Liver (tissue), 9 donors: ENCODE results near the gene GNAO1. TPM values are rescaled to one million over a fixed set of nuclear protein-coding genes. Genes with fewer than 3 reads are reported as not detected.

Source experiments
- DNase-seq: peaks from one replicate; pipeline ENCODE4 v3.0.0-alpha.2; 2017; ENCODE audit warnings: low spot score
- H3K27ac ChIP-seq, 2 donors: one replicate each; pipeline ENCODE4 v1.7.0; 2013; ENCODE audit warnings: inconsistent platforms in 2 of 2, low read length in 2 of 2, control low read depth in 1 of 2, low read depth in 1 of 2, mild to moderate bottlenecking in 1 of 2
- H3K27me3 ChIP-seq, 4 donors: one replicate each; pipeline versions ENCODE4 v1.6.1 to v1.7.0; 2013; ENCODE audit warnings: low read length in 3 of 4, inconsistent platforms in 1 of 4, mild to moderate bottlenecking in 1 of 4, moderate library complexity in 1 of 4; ENCODE audit not compliant: control insufficient read depth in 4 of 4, insufficient read depth in 4 of 4
- H3K36me3 ChIP-seq, 4 donors: one replicate each; pipeline versions ENCODE4 v1.6.1 to v1.7.0; 2013; ENCODE audit warnings: low read length in 3 of 4, mild to moderate bottlenecking in 3 of 4, low read depth in 1 of 4, moderate library complexity in 1 of 4; ENCODE audit not compliant: control insufficient read depth in 4 of 4, insufficient read depth in 3 of 4
- H3K4me1 ChIP-seq, 4 donors: one replicate each; pipeline versions ENCODE4 v1.6.1 to v1.7.0; 2013; ENCODE audit warnings: low read length in 3 of 4, mild to moderate bottlenecking in 3 of 4, moderate library complexity in 1 of 4; ENCODE audit not compliant: control insufficient read depth in 4 of 4, insufficient read depth in 4 of 4
- H3K4me3 ChIP-seq, 3 donors: one replicate each; pipeline versions ENCODE4 v1.6.1 to v1.7.0; 2013; ENCODE audit warnings: low read length in 3 of 3, control low read depth in 1 of 3, low read depth in 1 of 3, mild to moderate bottlenecking in 1 of 3
- H3K9ac ChIP-seq, 2 donors: one replicate each; pipeline ENCODE4 v1.7.0; 2013; ENCODE audit warnings: low read length in 2 of 2, mild to moderate bottlenecking in 2 of 2, moderate library complexity in 2 of 2, control low read depth in 1 of 2, low read depth in 1 of 2
- H3K9me3 ChIP-seq, 4 donors: one replicate each; pipeline versions ENCODE4 v1.6.1 to v1.7.0; 2013; ENCODE audit warnings: low read length in 3 of 4; ENCODE audit not compliant: control insufficient read depth in 4 of 4
- EGR1 ChIP-seq, 2 donors: IDR thresholded peaks; 2 replicates each; pipeline ENCODE4 v1.6.1; 2016 to 2018; ENCODE audit warnings: antibody characterized with exemption in 2 of 2, low read depth in 2 of 2
- FOXA1 ChIP-seq: IDR thresholded peaks from 2 replicates; pipeline ENCODE4 v1.6.1; 2016; ENCODE audit warnings: antibody characterized with exemption
- FOXA2 ChIP-seq: IDR thresholded peaks from 2 replicates; pipeline ENCODE4 v1.6.1; 2016; ENCODE audit warnings: antibody characterized with exemption
- GABPA ChIP-seq, 2 donors: IDR thresholded peaks in 1 of 2; conservative IDR thresholded peaks in 1 of 2; 2 replicates each; pipeline ENCODE4 v1.6.1; 2016; ENCODE audit warnings: antibody characterized with exemption in 2 of 2, mild to moderate bottlenecking in 1 of 2, moderate library complexity in 1 of 2
- HNF4A ChIP-seq, 2 donors: conservative IDR thresholded peaks; 2 replicates each; pipeline ENCODE4 v1.6.1; 2016; ENCODE audit warnings: antibody characterized with exemption in 2 of 2, mild to moderate bottlenecking in 2 of 2
- HNF4G ChIP-seq: IDR thresholded peaks from 2 replicates; pipeline ENCODE4 v1.6.1; 2016; ENCODE audit warnings: antibody characterized with exemption
- JUND ChIP-seq, 2 donors: IDR thresholded peaks; 2 replicates each; pipeline ENCODE4 v1.6.1; 2016; ENCODE audit warnings: antibody characterized with exemption in 2 of 2
- NR2F2 ChIP-seq: IDR thresholded peaks from 2 replicates; pipeline ENCODE4 v1.6.1; 2016; ENCODE audit warnings: antibody characterized with exemption
- RAD21 ChIP-seq, 2 donors: IDR thresholded peaks; 2 replicates each; pipeline ENCODE4 v1.6.1; 2016; ENCODE audit warnings: antibody characterized with exemption in 2 of 2, mild to moderate bottlenecking in 2 of 2
- RXRA ChIP-seq, 2 donors: IDR thresholded peaks; 2 replicates each; pipeline ENCODE4 v1.6.1; 2017 to 2018; ENCODE audit warnings: antibody characterized with exemption in 2 of 2, mild to moderate bottlenecking in 1 of 2
- SP1 ChIP-seq: IDR thresholded peaks from 2 replicates; pipeline ENCODE4 v1.6.1; 2018; ENCODE audit warnings: antibody characterized with exemption, mild to moderate bottlenecking
- TAF1 ChIP-seq: conservative IDR thresholded peaks from 2 replicates; pipeline ENCODE4 v1.6.1; 2016; ENCODE audit warnings: antibody characterized with exemption, mild to moderate bottlenecking
- YY1 ChIP-seq: IDR thresholded peaks from 2 replicates; pipeline ENCODE4 v1.6.1; 2016; ENCODE audit warnings: antibody characterized with exemption, mild to moderate bottlenecking
- WGBS: extraction: QIAGEN DNeasy Blood & Tissue Kit; methylation state at CpG from one replicate; pipeline ENCODE4 v1.1.7; 2013; 5-methylcytosine and 5-hydroxymethylcytosine counted together
- polyA plus RNA-seq, 2 donors: library from polyadenylated mRNA; stranded (reverse) in 1 of 2; unstranded in 1 of 2; fragments of 200-250 nt in 1 of 2; fragments of >200 nt in 1 of 2; fragmentation: Nextera tagmentation in 1 of 2; extraction: Ambion mirVana in 1 of 2; gene quantifications; one replicate each; pipeline versions ENCODE4 v1.2.1 to v1.2.3, GENCODE V29; 2013 to 2015
- total RNA-seq, 2 donors: library from RNA; depleted of rRNA; stranded (reverse); fragments of >200 nt; gene quantifications; one replicate each; pipeline ENCODE4 v1.2.3, GENCODE V29; 2014
- TF ChIP-seq, protein P1 (sequence below): IDR thresholded peaks from 2 replicates; pipeline ENCODE4 v1.6.1; 2016; ENCODE audit warnings: antibody characterized with exemption, mild to moderate bottlenecking
- TF ChIP-seq, protein P2 (sequence below): IDR thresholded peaks from 2 replicates; pipeline ENCODE4 v1.6.1; 2016; ENCODE audit warnings: antibody characterized with exemption
- TF ChIP-seq, protein P3 (sequence below): IDR thresholded peaks from 2 replicates; pipeline ENCODE4 v1.6.1; 2016; ENCODE audit warnings: antibody characterized with exemption
- TF ChIP-seq, protein P4 (sequence below): IDR thresholded peaks from 2 replicates; pipeline ENCODE4 v1.6.1; 2016; ENCODE audit warnings: antibody characterized with exemption
- TF ChIP-seq, protein P5 (sequence below): fragments of 150-350 bp; IDR thresholded peaks from 2 replicates; pipeline ENCODE4 v1.5.1; 2017; ENCODE audit warnings: improper control_type of control experiment, low read depth, low read length; ENCODE audit not compliant: missing input control
- donor health status: healthy.
- donor health status: healthy.
- donor health status: healthy.
- donor health status: healthy.
- donor health status: healthy.

GNAO1 gene
- total and polyA plus RNA-seq, 4 donors = 0.61 to 15.1 (median 7.0) TPM

DNA sequence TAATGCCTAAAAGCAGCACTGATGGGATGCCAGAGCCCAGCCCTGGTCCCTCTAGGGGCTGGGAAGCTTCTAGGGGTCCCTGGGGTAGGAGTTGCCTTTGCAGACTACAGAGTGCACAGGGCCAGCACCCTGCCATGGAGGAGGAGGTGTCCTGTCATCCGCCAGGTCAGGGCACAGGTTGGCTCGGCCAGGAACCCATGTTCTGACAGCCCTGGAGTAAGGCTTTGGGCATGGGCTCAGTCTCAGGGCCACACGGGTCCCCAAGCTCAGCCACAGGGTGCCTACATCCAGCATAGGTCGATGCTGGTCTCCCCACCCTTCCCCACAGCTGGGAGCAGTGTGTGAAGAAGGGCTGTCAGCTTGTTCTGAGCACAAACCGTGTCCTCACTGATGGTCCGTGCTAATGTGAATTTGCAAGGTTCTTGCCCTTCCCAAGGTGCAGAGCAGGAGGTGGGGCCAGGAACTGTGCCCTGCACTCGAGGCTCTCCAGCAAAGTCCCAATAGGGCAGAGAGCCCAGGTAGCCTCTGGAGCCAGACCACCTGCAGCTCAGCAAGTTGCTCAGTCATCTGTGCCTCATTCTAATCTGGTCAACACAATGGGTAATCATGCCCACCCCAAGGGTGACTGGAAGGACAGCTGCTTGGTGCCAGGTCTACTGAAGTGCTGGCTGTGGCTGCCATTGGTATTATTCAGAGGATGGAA, 161.2 kb downstream of the GNAO1 start:
- no peak for TF ChIP-seq GABPA (IDR thresholded peaks at IDR 0.05 in 1 of 2, conservative IDR thresholded peaks at IDR 0.05 in 1 of 2)
- DNase-seq = no peak
- H3K4me3 ChIP-seq = no peak overlapping the region
- no peaks in the 10 kb centered on the region for H3K27me3 ChIP-seq
- H3K9me3 ChIP-seq = no peaks in the 10 kb centered on the region
- WGBS = 88% methylated on average over 7 of the region's 7 CpGs
- peaks cover 5 to 30% (median 20%) of the 10 kb centered on the region in 4 donors for H3K4me1 ChIP-seq
- H3K9ac ChIP-seq = no peak overlapping the region
- no peak overlapping the region for H3K27ac ChIP-seq
- H3K36me3 ChIP-seq = no peaks in the 10 kb centered on the region

DNA sequence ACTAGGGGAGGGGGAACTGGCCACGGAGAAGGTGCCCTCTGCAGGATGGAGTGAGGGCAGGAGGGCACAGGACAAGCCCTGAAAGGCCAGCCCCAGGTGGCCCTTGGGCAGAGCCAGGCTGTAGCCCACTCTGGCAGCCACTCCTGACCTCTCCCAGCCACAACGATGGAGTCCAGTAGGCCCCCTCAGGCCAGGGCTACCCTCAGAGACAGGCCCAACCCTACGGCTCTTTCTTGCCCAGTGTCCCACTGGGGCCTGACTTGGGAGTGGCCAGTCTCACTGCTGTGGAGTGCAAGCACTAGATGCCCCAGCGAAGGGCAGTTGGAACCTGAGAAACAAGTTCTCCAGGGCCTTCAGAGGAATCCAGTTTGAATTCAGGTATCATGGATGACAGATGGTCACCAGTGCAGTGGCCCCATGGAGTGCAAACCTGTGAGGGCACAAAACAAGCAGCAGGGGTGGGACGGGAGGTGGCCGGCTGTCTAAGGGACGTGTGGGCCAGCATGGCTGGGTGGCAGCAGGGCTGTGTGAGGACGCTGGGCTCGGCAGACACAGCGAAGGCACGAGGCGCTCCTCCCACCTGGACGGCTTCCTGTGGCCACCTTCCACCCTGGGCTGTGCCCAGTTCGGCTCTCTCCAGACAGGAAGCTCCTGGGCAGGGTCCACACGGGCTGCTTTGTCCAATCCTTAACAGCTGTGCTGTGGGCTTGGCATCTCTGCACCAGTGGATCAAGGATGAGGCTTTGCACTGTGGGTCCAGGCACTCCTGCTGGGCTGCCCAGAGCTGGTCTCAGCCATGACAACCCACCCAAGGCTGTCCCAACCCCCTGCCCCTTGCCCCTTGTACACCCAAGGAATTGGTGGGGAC, 162.0 kb downstream of the GNAO1 start:
- Histone ChIP-seq H3K9me3 (no peaks in the 10 kb centered on the region), H3K27me3 (no peaks in the 10 kb centered on the region), H3K36me3 (no peaks in the 10 kb centered on the region), H3K27ac (no peak overlapping the region), H3K4me1 (peaks cover 5 to 27% (median 19%) of the 10 kb centered on the region in 4 donors), H3K9ac (no peak overlapping the region), H3K4me3 (no peak overlapping the region)
- WGBS = 91% methylated on average over 15 of the region's 15 CpGs
- no peak for DNase-seq
- TF ChIP-seq YY1 (no peak), SP1 (no peak), FOXA2 (no peak), HNF4G (no peak), RXRA (IDR thresholded peaks at IDR 0.05) (no peak), JUND (IDR thresholded peaks at IDR 0.05) (no peak), HNF4A (conservative IDR thresholded peaks at IDR 0.05) (no peak), EGR1 (IDR thresholded peaks at IDR 0.05; ENCODE audit: low read depth in 2 of 2) (no peak), FOXA1 (no peak), NR2F2 (no peak), TAF1 (no peak), GABPA (IDR thresholded peaks at IDR 0.05 in 1 of 2, conservative IDR thresholded peaks at IDR 0.05 in 1 of 2) (no peak), RAD21 (IDR thresholded peaks at IDR 0.05) (no peak)
- TF ChIP-seq, protein P1, sequence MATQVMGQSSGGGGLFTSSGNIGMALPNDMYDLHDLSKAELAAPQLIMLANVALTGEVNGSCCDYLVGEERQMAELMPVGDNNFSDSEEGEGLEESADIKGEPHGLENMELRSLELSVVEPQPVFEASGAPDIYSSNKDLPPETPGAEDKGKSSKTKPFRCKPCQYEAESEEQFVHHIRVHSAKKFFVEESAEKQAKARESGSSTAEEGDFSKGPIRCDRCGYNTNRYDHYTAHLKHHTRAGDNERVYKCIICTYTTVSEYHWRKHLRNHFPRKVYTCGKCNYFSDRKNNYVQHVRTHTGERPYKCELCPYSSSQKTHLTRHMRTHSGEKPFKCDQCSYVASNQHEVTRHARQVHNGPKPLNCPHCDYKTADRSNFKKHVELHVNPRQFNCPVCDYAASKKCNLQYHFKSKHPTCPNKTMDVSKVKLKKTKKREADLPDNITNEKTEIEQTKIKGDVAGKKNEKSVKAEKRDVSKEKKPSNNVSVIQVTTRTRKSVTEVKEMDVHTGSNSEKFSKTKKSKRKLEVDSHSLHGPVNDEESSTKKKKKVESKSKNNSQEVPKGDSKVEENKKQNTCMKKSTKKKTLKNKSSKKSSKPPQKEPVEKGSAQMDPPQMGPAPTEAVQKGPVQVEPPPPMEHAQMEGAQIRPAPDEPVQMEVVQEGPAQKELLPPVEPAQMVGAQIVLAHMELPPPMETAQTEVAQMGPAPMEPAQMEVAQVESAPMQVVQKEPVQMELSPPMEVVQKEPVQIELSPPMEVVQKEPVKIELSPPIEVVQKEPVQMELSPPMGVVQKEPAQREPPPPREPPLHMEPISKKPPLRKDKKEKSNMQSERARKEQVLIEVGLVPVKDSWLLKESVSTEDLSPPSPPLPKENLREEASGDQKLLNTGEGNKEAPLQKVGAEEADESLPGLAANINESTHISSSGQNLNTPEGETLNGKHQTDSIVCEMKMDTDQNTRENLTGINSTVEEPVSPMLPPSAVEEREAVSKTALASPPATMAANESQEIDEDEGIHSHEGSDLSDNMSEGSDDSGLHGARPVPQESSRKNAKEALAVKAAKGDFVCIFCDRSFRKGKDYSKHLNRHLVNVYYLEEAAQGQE = no peak
- TF ChIP-seq, protein P2, sequence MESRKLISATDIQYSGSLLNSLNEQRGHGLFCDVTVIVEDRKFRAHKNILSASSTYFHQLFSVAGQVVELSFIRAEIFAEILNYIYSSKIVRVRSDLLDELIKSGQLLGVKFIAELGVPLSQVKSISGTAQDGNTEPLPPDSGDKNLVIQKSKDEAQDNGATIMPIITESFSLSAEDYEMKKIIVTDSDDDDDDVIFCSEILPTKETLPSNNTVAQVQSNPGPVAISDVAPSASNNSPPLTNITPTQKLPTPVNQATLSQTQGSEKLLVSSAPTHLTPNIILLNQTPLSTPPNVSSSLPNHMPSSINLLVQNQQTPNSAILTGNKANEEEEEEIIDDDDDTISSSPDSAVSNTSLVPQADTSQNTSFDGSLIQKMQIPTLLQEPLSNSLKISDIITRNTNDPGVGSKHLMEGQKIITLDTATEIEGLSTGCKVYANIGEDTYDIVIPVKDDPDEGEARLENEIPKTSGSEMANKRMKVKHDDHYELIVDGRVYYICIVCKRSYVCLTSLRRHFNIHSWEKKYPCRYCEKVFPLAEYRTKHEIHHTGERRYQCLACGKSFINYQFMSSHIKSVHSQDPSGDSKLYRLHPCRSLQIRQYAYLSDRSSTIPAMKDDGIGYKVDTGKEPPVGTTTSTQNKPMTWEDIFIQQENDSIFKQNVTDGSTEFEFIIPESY = no peak
- TF ChIP-seq, protein P3, sequence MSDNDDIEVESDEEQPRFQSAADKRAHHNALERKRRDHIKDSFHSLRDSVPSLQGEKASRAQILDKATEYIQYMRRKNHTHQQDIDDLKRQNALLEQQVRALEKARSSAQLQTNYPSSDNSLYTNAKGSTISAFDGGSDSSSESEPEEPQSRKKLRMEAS = no peak
- TF ChIP-seq, protein P4, sequence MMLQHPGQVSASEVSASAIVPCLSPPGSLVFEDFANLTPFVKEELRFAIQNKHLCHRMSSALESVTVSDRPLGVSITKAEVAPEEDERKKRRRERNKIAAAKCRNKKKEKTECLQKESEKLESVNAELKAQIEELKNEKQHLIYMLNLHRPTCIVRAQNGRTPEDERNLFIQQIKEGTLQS = no peak
- TF ChIP-seq, protein P5, sequence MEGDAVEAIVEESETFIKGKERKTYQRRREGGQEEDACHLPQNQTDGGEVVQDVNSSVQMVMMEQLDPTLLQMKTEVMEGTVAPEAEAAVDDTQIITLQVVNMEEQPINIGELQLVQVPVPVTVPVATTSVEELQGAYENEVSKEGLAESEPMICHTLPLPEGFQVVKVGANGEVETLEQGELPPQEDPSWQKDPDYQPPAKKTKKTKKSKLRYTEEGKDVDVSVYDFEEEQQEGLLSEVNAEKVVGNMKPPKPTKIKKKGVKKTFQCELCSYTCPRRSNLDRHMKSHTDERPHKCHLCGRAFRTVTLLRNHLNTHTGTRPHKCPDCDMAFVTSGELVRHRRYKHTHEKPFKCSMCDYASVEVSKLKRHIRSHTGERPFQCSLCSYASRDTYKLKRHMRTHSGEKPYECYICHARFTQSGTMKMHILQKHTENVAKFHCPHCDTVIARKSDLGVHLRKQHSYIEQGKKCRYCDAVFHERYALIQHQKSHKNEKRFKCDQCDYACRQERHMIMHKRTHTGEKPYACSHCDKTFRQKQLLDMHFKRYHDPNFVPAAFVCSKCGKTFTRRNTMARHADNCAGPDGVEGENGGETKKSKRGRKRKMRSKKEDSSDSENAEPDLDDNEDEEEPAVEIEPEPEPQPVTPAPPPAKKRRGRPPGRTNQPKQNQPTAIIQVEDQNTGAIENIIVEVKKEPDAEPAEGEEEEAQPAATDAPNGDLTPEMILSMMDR = no peak
